ENCODE measurements around the gene ADCY9.

- no peak for TF ChIP-seq CTCF (IDR thresholded peaks at IDR 0.05; ENCODE audit: low read depth, low read length, poor library complexity, severe bottlenecking)
- no peak for TF ChIP-seq EZH2phosphoT487 (IDR thresholded peaks at IDR 0.05; ENCODE audit: borderline replicate concordance, low read length)
Observed at GRCh38 chr16:4018391-4018790, 97.9 kb downstream of the ADCY9 start.

Measured in DOHH2 (cell line).